Heart left ventricle (tissue), 16 donors: ENCODE data around the gene HYAL2. TPM values are rescaled to one million over a fixed set of nuclear protein-coding genes. Genes with fewer than 3 reads are reported as not detected.

Source experiments
- ATAC-seq, 4 donors: fragments of 200-7000 bp; cut with Tn5 transposase; one replicate each; pipeline ENCODE4 v1.9.1; 2020 to 2022; ENCODE audit warnings: moderate library complexity in 4 of 4, mild to moderate bottlenecking in 3 of 4, moderate number of reproducible peaks in 1 of 4
- DNase-seq, 5 donors: peaks; one replicate each; pipeline ENCODE4 v3.0.0-alpha.2; 2020
- H3K27ac ChIP-seq, 12 donors: fragments of 200-600 bp; sonication (generic) in 4 of 12; one replicate each; pipeline versions ENCODE4 v1.5.0 to v1.8.0; 2016 to 2022; ENCODE audit warnings: mild to moderate bottlenecking in 2 of 12
- H3K27me3 ChIP-seq, 9 donors: fragments of 200-600 bp; sonication (generic) in 2 of 9; one replicate each; pipeline versions ENCODE4 v1.5.1 to v1.8.0; 2016 to 2022; ENCODE audit warnings: mild to moderate bottlenecking in 3 of 9
- H3K36me3 ChIP-seq, 9 donors: fragments of 200-600 bp; sonication (generic) in 2 of 9; one replicate each; pipeline versions ENCODE4 v1.5.0 to v1.8.0; 2018 to 2022; ENCODE audit warnings: mild to moderate bottlenecking in 2 of 9
- H3K4me1 ChIP-seq, 12 donors: fragments of 200-600 bp; sonication (generic) in 4 of 12; one replicate each; pipeline versions ENCODE4 v1.5.0 to v1.8.0; 2016 to 2022; ENCODE audit warnings: mild to moderate bottlenecking in 3 of 12
- H3K4me3 ChIP-seq, 12 donors: fragments of 200-600 bp; sonication (generic) in 4 of 12; one replicate each; pipeline versions ENCODE4 v1.5.0 to v1.8.0; 2017 to 2022; ENCODE audit warnings: mild to moderate bottlenecking in 9 of 12, moderate library complexity in 4 of 12
- H3K9me3 ChIP-seq, 12 donors: fragments of 200-600 bp; sonication (generic) in 4 of 12; one replicate each; pipeline versions ENCODE4 v1.5.0 to v1.8.0; 2016 to 2022; ENCODE audit warnings: mild to moderate bottlenecking in 1 of 12
- POLR2A ChIP-seq, 2 donors: fragments of 450-650 bp; IDR thresholded peaks; one replicate each; pipeline ENCODE4 v1.6.1; 2017; ENCODE audit warnings: antibody characterized with exemption in 2 of 2, mild to moderate bottlenecking in 2 of 2, moderate library complexity in 2 of 2
- WGBS, 4 donors: extraction: QIAGEN DNeasy Blood & Tissue Kit in 2 of 4; methylation state at CpG; one replicate each; pipeline versions ENCODE4 v1.1.5 to v1.1.7; 2013 to 2018; 5-methylcytosine and 5-hydroxymethylcytosine counted together
- intact Hi-C, 10 donors: fragments of 100-400 bp; cut with DNase I; formaldehyde crosslinking; loops; one replicate each; pipeline versions ENCODE4 v1.11.1 to v1.14.2; 2022
- polyA plus RNA-seq, 2 donors: library from polyadenylated mRNA; stranded (reverse); fragments of 200-250 nt; gene quantifications; one replicate each; pipeline ENCODE4 v1.2.3, GENCODE V29; 2013
- total RNA-seq, 9 donors: library from RNA; depleted of rRNA in 2 of 9; stranded (reverse); fragments of >200 nt in 2 of 9; fragmentation: NEBNext Ultra II Directional in 3 of 9; extraction: Animal tissue kit (Norgen Biotek cat#: 25700) in 3 of 9; gene quantifications; one replicate each; pipeline versions ENCODE4 v1.1.0 to v1.2.4, GENCODE V29; 2016 to 2023
- TF ChIP-seq, protein P1 (sequence below), 12 donors: fragments of 200-600 bp; sonication (generic) in 4 of 12; IDR thresholded peaks; one replicate each; pipeline versions ENCODE4 v1.5.0 to v1.8.0; 2018 to 2022; ENCODE audit warnings: antibody characterized with exemption in 12 of 12, mild to moderate bottlenecking in 5 of 12
- donor health status: ischemic (EF 13 %, LVEDD 7.1; RV severe dilation, severe dysfunction).
- donor health status: healthy with polysubstance abuse.
- donor health status: DM: no; HTN: yes; CAD: no.
- donor health status: DM: no; HTN: no; CAD: no.
- donor health status: ischemic (EF 25% LVEDD 6.9; RV normal size, moderate dysfunction).
- donor health status: ischemic (EF 25% LVEDD 5.7; RV mildly dilated, moderate dysfunction).
- donor health status: healthy.
- donor health status: DM: yes; HTN: yes; CAD: no.
- donor health status: ischemic (EF 35%, LVEDD 5.7; RV mildly dilated, moderate dysfunction).
- donor health status: nonischemic (EF 11% LVEDD 7.7; RV severe dilation, severe dysfunction).
- donor health status: DM: yes; HTN: yes; CAD: no.
- donor health status: PGD.
- donor health status: ischemic (EF 29% LVEDD 5.4; RV normal size, mild dysfunction).
- donor health status: nonischemic (EF 23%, LVEDD 6.1; RV moderate dilation, normal function).

HYAL2 gene
- total and polyA plus RNA-seq, 11 donors = 24.0 to 234 (median 52.2) TPM

DNA sequence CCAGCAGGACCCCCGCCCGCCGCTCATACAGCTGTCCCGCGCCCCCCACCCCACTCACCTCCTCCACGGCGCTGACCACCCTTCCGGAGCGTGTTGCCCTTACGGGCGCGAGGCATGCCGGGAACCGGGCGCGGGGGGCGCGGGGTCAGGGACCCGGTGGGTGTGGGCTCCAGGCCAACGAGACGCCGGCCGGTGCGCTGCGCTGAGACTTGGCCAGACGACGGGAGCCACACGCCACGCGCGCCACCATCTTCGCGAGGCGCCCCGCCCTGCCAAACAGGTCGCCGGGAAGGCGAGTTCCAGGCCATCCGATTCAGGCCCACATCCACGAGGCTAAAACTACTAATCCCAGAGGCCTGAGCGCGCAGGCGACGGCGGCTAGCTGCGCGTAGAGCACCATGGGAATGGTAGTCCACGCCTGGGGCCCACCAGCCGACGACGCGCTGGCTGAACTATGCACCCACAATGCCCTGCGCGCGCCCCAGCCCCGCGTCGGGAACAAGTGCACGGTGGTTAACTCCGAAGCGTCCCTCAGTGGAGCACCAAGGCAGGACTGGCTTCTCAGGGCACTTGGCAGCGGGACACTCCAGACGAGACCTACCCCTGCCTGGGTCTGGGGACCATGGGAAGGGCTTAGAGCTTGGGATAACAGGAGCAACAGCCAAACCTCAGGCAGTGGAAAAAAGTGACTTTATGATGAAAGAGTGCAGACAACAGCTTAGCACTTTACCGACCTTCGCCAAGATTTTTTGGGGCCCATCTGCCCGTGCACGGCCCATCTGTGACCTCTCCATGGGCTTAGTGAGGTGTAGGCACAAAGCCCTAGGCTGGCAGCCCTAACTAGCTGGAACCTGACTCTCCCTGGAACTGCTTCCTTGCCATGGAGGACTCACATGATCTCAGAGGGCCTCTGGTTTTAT is 30.1 kb downstream of the HYAL2 start, which contains the start of gene IFRD2:
Gene IFRD2, minus strand, starts transcription at position 271 of the 920 bp plus-strand sequence. Its CDS starts 155 bp downstream, at position 116.
- H3K4me3 ChIP-seq = peak within 1 kb of the TSS; percentile 69 to 99 (median 90)
- TF ChIP-seq, protein P1, sequence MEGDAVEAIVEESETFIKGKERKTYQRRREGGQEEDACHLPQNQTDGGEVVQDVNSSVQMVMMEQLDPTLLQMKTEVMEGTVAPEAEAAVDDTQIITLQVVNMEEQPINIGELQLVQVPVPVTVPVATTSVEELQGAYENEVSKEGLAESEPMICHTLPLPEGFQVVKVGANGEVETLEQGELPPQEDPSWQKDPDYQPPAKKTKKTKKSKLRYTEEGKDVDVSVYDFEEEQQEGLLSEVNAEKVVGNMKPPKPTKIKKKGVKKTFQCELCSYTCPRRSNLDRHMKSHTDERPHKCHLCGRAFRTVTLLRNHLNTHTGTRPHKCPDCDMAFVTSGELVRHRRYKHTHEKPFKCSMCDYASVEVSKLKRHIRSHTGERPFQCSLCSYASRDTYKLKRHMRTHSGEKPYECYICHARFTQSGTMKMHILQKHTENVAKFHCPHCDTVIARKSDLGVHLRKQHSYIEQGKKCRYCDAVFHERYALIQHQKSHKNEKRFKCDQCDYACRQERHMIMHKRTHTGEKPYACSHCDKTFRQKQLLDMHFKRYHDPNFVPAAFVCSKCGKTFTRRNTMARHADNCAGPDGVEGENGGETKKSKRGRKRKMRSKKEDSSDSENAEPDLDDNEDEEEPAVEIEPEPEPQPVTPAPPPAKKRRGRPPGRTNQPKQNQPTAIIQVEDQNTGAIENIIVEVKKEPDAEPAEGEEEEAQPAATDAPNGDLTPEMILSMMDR (IDR thresholded peaks at IDR 0.05) = peak in 2 of 12 donors; percentile 4 to 17
- peak; percentile 24 to 64 for TF ChIP-seq POLR2A (IDR thresholded peaks at IDR 0.05)
- intact Hi-C loops = loop anchor here in 2 of 10 donors (5.0 to 10.0 kb wide), 2 partner anchors 35 to 358 kb away; partner anchors contain the start of gene TUSC2 (in 1 of the 2)
- DNase-seq = peak; percentile 98 to 99 (median 98)
- peak; percentile 94 to 97 (median 94) for ATAC-seq
- peak within 1 kb of the TSS; percentile 69 to 96 (median 90) for H3K27ac ChIP-seq
- H3K4me1 ChIP-seq = peaks cover 4 to 43% (median 27%) of the 10 kb centered on the region in 12 donors
- no peaks in the 10 kb centered on the region for H3K9me3 ChIP-seq
- peaks cover 3 to 37% (median 27%) of the 10 kb centered on the region in 9 donors for H3K36me3 ChIP-seq
- 1% methylated on average over 19 to 67 of the region's 67 CpGs for WGBS, 4 donors
- no peaks in the 10 kb centered on the region for H3K27me3 ChIP-seq

DNA sequence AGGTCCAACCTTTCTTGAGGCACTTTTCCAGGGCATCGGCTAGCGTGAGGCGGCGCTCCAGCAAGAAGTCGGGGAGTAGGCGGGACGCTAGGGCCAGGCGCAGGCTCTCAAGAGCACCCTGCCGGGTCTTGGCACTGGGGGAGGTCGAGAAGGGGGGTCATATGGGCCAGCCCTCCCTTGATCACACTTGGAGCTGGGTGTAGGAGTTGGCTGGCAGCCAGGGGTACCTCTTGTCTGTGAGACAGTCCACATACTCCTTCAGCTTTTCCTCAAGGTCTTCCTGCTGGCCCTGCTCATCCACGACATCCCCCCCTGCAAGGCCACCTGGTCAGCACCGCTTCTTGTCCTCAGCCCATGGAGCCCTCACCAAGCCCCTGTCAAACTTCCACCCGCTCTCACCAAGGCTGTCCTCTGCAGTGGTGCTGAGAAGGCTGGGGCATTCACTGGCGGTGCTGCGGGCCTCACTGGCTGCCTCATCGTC is 32.3 kb downstream of the HYAL2 start:
- intact Hi-C loops = loop anchor here in 2 of 10 donors (5.0 to 10.0 kb wide), 2 partner anchors 37 to 355 kb away; partner anchors contain the start of gene TUSC2 (in 1 of the 2)
- H3K9me3 ChIP-seq = no peaks in the 10 kb centered on the region
- H3K4me1 ChIP-seq = peaks cover 4 to 62% (median 38%) of the 10 kb centered on the region in 12 donors
- H3K36me3 ChIP-seq = peaks cover 3 to 45% (median 31%) of the 10 kb centered on the region in 9 donors
- no peak for TF ChIP-seq POLR2A (IDR thresholded peaks at IDR 0.05)
- TF ChIP-seq, protein P1 (IDR thresholded peaks at IDR 0.05) = no peak
- peak in 3 of 5 donors; percentile 27 to 58 (median 44) for DNase-seq
- H3K27ac ChIP-seq = no peak overlapping the region
- no peaks in the 10 kb centered on the region for H3K27me3 ChIP-seq
- H3K4me3 ChIP-seq = no peak overlapping the region
- ATAC-seq = no peak
- WGBS, 4 donors = 85 to 92% (median 87%) methylated on average over 12 to 16 of the region's 16 CpGs

- no peak overlapping the region for H3K4me3 ChIP-seq
- H3K27me3 ChIP-seq = no peaks in the 10 kb centered on the region
- no peak for TF ChIP-seq POLR2A (IDR thresholded peaks at IDR 0.05)
- TF ChIP-seq, protein P1 (IDR thresholded peaks at IDR 0.05) = no peak
- WGBS, 4 donors = 92 to 95% (median 93%) methylated on average over 5 to 6 of the region's 6 CpGs
- peaks cover 3 to 45% (median 31%) of the 10 kb centered on the region in 9 donors for H3K36me3 ChIP-seq
- H3K4me1 ChIP-seq = peaks cover 4 to 65% (median 38%) of the 10 kb centered on the region in 12 donors
- H3K9me3 ChIP-seq = no peaks in the 10 kb centered on the region
- DNase-seq (peak in 1 of 5 donors; percentile 52), ATAC-seq (no peak)
- intact Hi-C loops = no loop called here
- H3K27ac ChIP-seq = peak overlapping the region in 2 of 12 donors; percentile 80 to 81
Measured at GRCh38 chr3:50289130-50289529, 33.4 kb downstream of the HYAL2 start.
